Fibroblast of skin of left quadriceps (primary cell): ENCODE results near the gene FAHD2A.
"Not testable (repeated sequence)": the region's sequence is repeated elsewhere in the genome, so short reads cannot be mapped to it uniquely, and the experiment has no call there.

Experiments used
- DNase-seq, 2 experiments: peaks; one replicate each; pipeline ENCODE4 v3.0.0-alpha.2; 2013; ENCODE audit warnings: low read depth in 2 of 2

FAHD2A gene

GRCh38 chr2:95390881-95391321, 11.6 kb upstream of the FAHD2A start:
- DNase-seq, result no peak

GRCh38 chr2:95391641-95392310, 10.7 kb upstream of the FAHD2A start:
- no peak for DNase-seq

- DNase-seq, result no peak
These were observed 10.2 kb upstream of the FAHD2A start for GRCh38 chr2:95392320-95392719.

GRCh38 chr2:95392730-95393455, 9.6 kb upstream of the FAHD2A start:
- no peak for DNase-seq

GRCh38 chr2:95393901-95394300, 8.6 kb upstream of the FAHD2A start:
- DNase-seq, result no peak

- no peak for DNase-seq
These were observed 3.4 kb upstream of the FAHD2A start for GRCh38 chr2:95399061-95399460.

GRCh38 chr2:95401480-95401879, 1.0 kb upstream of the FAHD2A start:
- DNase-seq, result no peak

- DNase-seq, result not testable (repeated sequence)
These were observed 521 bp upstream of the FAHD2A start for GRCh38 chr2:95402004-95402369.

GRCh38 chr2:95403204-95403721, 755 bp downstream of the FAHD2A start:
- peak in 1 of 2 experiments; percentile 6 for DNase-seq

- not testable (repeated sequence) for DNase-seq
These were observed 1.3 kb downstream of the FAHD2A start for GRCh38 chr2:95403824-95404223.

- not testable (repeated sequence) for DNase-seq
These were observed 2.2 kb downstream of the FAHD2A start for GRCh38 chr2:95404676-95405075.

GRCh38 chr2:95411239-95411638, 8.7 kb downstream of the FAHD2A start:
- DNase-seq, result not testable (repeated sequence)

GRCh38 chr2:95414015-95414594, 11.6 kb downstream of the FAHD2A start:
- peak; percentile 44 to 46 for DNase-seq

- DNase-seq, result not testable (repeated sequence)
These were observed 12.6 kb downstream of the FAHD2A start for GRCh38 chr2:95415138-95415537.

- not testable (repeated sequence) for DNase-seq
These were observed 13.1 kb downstream of the FAHD2A start for GRCh38 chr2:95415561-95415960.

- DNase-seq, result not testable (repeated sequence)
These were observed 24.8 kb downstream of the FAHD2A start for GRCh38 chr2:95427196-95427867.

GRCh38 chr2:95429748-95430467, 27.4 kb downstream of the FAHD2A start:
- not testable (repeated sequence) for DNase-seq

- DNase-seq, result not testable (repeated sequence)
These were observed 30.9 kb downstream of the FAHD2A start for GRCh38 chr2:95433373-95433772.

GRCh38 chr2:95433973-95434372, 31.5 kb downstream of the FAHD2A start:
- DNase-seq, result not testable (repeated sequence)

GRCh38 chr2:95434507-95435076, 32.1 kb downstream of the FAHD2A start:
- DNase-seq, result peak; percentile 59 to 63
